Lower lobe of right lung (tissue), 2 donors: ENCODE data around the gene NINL. TPM values are rescaled to one million over a fixed set of nuclear protein-coding genes. Genes with fewer than 3 reads are reported as not detected.
"Not testable (repeated sequence)": the region's sequence is repeated elsewhere in the genome, so short reads cannot be mapped to it uniquely, and the experiment has no call there.

Experiments
- ATAC-seq, 2 donors: fragments of 200-7000 bp; cut with Tn5 transposase; one replicate each; pipeline ENCODE4 v1.9.1; 2020 to 2022; ENCODE audit warnings: mild to moderate bottlenecking in 2 of 2, moderate library complexity in 2 of 2
- DNase-seq: peaks from one replicate; pipeline ENCODE4 v3.0.0-alpha.2; 2020
- H3K27ac ChIP-seq: fragments of 200-600 bp; one replicate; pipeline ENCODE4 v1.8.0; 2022
- H3K27me3 ChIP-seq: fragments of 200-600 bp; one replicate; pipeline ENCODE4 v1.8.0; 2022; ENCODE audit warnings: low read depth
- H3K36me3 ChIP-seq: fragments of 200-600 bp; one replicate; pipeline ENCODE4 v1.8.0; 2022; ENCODE audit warnings: mild to moderate bottlenecking
- H3K4me1 ChIP-seq: fragments of 200-600 bp; one replicate; pipeline ENCODE4 v1.8.0; 2022
- H3K4me3 ChIP-seq: fragments of 200-600 bp; one replicate; pipeline ENCODE4 v1.8.0; 2022; ENCODE audit warnings: mild to moderate bottlenecking
- H3K9me3 ChIP-seq: fragments of 200-600 bp; one replicate; pipeline ENCODE4 v1.8.0; 2022
- CTCF ChIP-seq: fragments of 200-600 bp; IDR thresholded peaks from one replicate; pipeline ENCODE4 v1.8.0; 2022; ENCODE audit warnings: antibody characterized with exemption, mild to moderate bottlenecking
- intact Hi-C: fragments of 100-400 bp; cut with DNase I; formaldehyde crosslinking; loops from one replicate; pipeline ENCODE4 v1.11.0; 2022
- total RNA-seq: library from RNA; stranded (reverse); fragmentation: NEBNext Ultra II Directional; extraction: Animal tissue kit (Norgen Biotek cat#: 25700); gene quantifications from one replicate; pipeline ENCODE4 v1.2.1, GENCODE V29; 2021
- donor health status: DM: no; HTN: yes; CAD: no; lungs with severe emphysema.

Gene NINL
- total RNA-seq, 1 donor from 2014 or later: 10.7 TPM

GRCh38 chr20:25508083-25508770 is 77.1 kb downstream of the NINL start:
- no peak for TF ChIP-seq CTCF
- ATAC-seq (peak in 1 of 2 donors; percentile 37), DNase-seq (no peak)
- Histone ChIP-seq H3K4me1 (no peaks in the 10 kb centered on the region), H3K4me3 (no peak overlapping the region), H3K9me3 (no peaks in the 10 kb centered on the region), H3K27me3 (no peaks in the 10 kb centered on the region), H3K36me3 (peaks cover 23% of the 10 kb centered on the region), H3K27ac (no peak overlapping the region)
- intact Hi-C loops: no loop called here

GRCh38 chr20:25507385-25508082 is 77.8 kb downstream of the NINL start:
- Histone ChIP-seq H3K27ac (no peak overlapping the region), H3K4me1 (no peaks in the 10 kb centered on the region), H3K27me3 (no peaks in the 10 kb centered on the region), H3K36me3 (peaks cover 23% of the 10 kb centered on the region), H3K4me3 (no peak overlapping the region), H3K9me3 (no peaks in the 10 kb centered on the region)
- intact Hi-C loops: no loop called here
- DNase-seq: no peak
- no peak for TF ChIP-seq CTCF
- ATAC-seq: no peak

GRCh38 chr20:25504366-25505135 is 80.8 kb downstream of the NINL start:
- ATAC-seq (no peak), DNase-seq (no peak)
- Histone ChIP-seq H3K4me1 (no peaks in the 10 kb centered on the region), H3K27me3 (no peaks in the 10 kb centered on the region), H3K9me3 (no peaks in the 10 kb centered on the region), H3K4me3 (no peak overlapping the region), H3K36me3 (peaks cover 8% of the 10 kb centered on the region), H3K27ac (no peak overlapping the region)
- TF ChIP-seq CTCF: no peak
- intact Hi-C loops: no loop called here

GRCh38 chr20:25503936-25504335 is 81.4 kb downstream of the NINL start:
- no peak for DNase-seq
- TF ChIP-seq CTCF: no peak
- no peak for ATAC-seq
- Histone ChIP-seq H3K4me3 (no peak overlapping the region), H3K27me3 (no peaks in the 10 kb centered on the region), H3K36me3 (peaks cover 4% of the 10 kb centered on the region), H3K9me3 (no peaks in the 10 kb centered on the region), H3K4me1 (no peaks in the 10 kb centered on the region), H3K27ac (no peak overlapping the region)
- intact Hi-C loops: no loop called here

GRCh38 chr20:25503051-25503639 is 82.2 kb downstream of the NINL start:
- H3K4me1 ChIP-seq, H3K4me3 ChIP-seq, ATAC-seq, H3K27ac ChIP-seq, H3K9me3 ChIP-seq, DNase-seq, intact Hi-C loops, H3K27me3 ChIP-seq, H3K36me3 ChIP-seq: not testable (repeated sequence)
